Spleen (tissue), 7 donors: ENCODE data around the gene GABBR2.

ENCODE experiments used
- CTCF ChIP-seq, 11 experiments: fragments of 200-600 bp in 7 of 11; fragments of 450-650 bp in 4 of 11; sonication (generic) in 4 of 11; IDR thresholded peaks in 8 of 11; conservative IDR thresholded peaks in 3 of 11; 1 replicate in 7 of 11; 2 replicates in 4 of 11; pipeline versions ENCODE4 v1.4.0 to v1.8.0; 2016 to 2021; ENCODE audit warnings: antibody characterized with exemption in 11 of 11, inconsistent platforms in 4 of 11, mild to moderate bottlenecking in 1 of 11
- POLR2A ChIP-seq, 3 donors: fragments of 450-650 bp; IDR thresholded peaks; one replicate each; pipeline ENCODE4 v1.5.1; 2017; ENCODE audit warnings: antibody characterized with exemption in 3 of 3, mild to moderate bottlenecking in 1 of 3
- donor health status: DM: no; HTN: no; CAD: no; lungs with moderate emphysema.
- donor health status: DM: no; HTN: no; CAD: no.
- donor health status: DM: no; HTN: no; CAD: no.

GRCh38 chr9:98584059-98584458, 124.7 kb downstream of the GABBR2 start:
- TF ChIP-seq CTCF (IDR thresholded peaks at IDR 0.05 in 8 of 11, conservative IDR thresholded peaks at IDR 0.05 in 3 of 11): no peak
- no peak for TF ChIP-seq POLR2A (IDR thresholded peaks at IDR 0.05)
